PC-9 (cell line): ENCODE data around the gene PTF1A.

Experiments used
- CTCF ChIP-seq: fragments of 200-600 bp; sonication (generic); conservative IDR thresholded peaks from 2 replicates; pipeline ENCODE4 v1.6.1; 2017; ENCODE audit warnings: mixed run types, antibody characterized with exemption, mild to moderate bottlenecking, moderate library complexity
- EZH2 ChIP-seq: fragments of 200-600 bp; sonication (generic); IDR thresholded peaks from 2 replicates; pipeline ENCODE4 v1.8.0; 2017; ENCODE audit warnings: antibody characterized with exemption, low read depth

- TF ChIP-seq CTCF = no peak
- TF ChIP-seq EZH2 = no peak
These were observed 761 bp downstream of the PTF1A start for GRCh38 chr10:23192712-23193434.
